Muscle layer of colon (tissue), 2 donors: ENCODE results near the gene SMIM38.

ENCODE experiments used
- H3K27ac ChIP-seq: one replicate; pipeline ENCODE4 v1.7.0; 2013; ENCODE audit warnings: low read depth, mild to moderate bottlenecking, low read length, moderate library complexity
- H3K27me3 ChIP-seq, 2 donors: one replicate each; pipeline ENCODE4 v1.7.0; 2013; ENCODE audit warnings: low read length in 2 of 2, mild to moderate bottlenecking in 2 of 2; ENCODE audit not compliant: insufficient read depth in 2 of 2, control insufficient read depth in 1 of 2
- H3K36me3 ChIP-seq: one replicate; pipeline ENCODE4 v1.7.0; 2013; ENCODE audit warnings: mild to moderate bottlenecking, low read length; ENCODE audit not compliant: insufficient read depth
- H3K4me1 ChIP-seq: one replicate; pipeline ENCODE4 v1.7.0; 2013; ENCODE audit warnings: mild to moderate bottlenecking, low read length; ENCODE audit not compliant: insufficient read depth
- H3K4me3 ChIP-seq, 2 donors: one replicate each; pipeline ENCODE4 v1.7.0; 2013; ENCODE audit warnings: low read length in 2 of 2, low read depth in 1 of 2, mild to moderate bottlenecking in 1 of 2, moderate library complexity in 1 of 2
- H3K9ac ChIP-seq: one replicate; pipeline ENCODE4 v1.7.0; 2013; ENCODE audit warnings: low read length
- H3K9me3 ChIP-seq: one replicate; pipeline ENCODE4 v1.7.0; 2013; ENCODE audit warnings: mild to moderate bottlenecking, low read length
- donor health status: abdominal sarcoma.
- donor health status: Adenocarcinoma of cecum.

SMIM38 gene

DNA sequence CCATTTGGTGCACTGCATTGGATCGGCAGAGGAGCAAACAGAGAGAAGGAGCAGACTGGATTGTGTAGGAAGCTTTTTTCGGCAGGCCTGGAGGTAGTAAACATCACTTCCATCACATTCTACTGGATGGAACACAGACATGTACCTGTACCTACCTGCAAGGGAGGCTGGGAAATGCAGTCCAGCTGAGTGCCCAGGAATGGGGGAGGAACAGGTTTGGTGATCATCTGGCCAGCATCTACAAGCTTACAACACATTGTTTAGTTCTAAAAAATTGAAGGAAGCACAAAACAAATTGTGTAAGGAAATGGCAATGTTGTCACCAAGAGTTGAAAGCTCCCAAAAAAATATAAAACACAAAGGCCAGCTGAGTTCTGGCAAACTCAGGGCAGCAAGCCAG is 19.1 kb downstream of the SMIM38 start:
- no peak overlapping the region for H3K4me3 ChIP-seq
- no peak overlapping the region for H3K9ac ChIP-seq
- no peaks in the 10 kb centered on the region for H3K27me3 ChIP-seq
- H3K36me3 ChIP-seq = no peaks in the 10 kb centered on the region
- no peak overlapping the region for H3K27ac ChIP-seq
- no peaks in the 10 kb centered on the region for H3K4me1 ChIP-seq
- H3K9me3 ChIP-seq = no peaks in the 10 kb centered on the region

DNA sequence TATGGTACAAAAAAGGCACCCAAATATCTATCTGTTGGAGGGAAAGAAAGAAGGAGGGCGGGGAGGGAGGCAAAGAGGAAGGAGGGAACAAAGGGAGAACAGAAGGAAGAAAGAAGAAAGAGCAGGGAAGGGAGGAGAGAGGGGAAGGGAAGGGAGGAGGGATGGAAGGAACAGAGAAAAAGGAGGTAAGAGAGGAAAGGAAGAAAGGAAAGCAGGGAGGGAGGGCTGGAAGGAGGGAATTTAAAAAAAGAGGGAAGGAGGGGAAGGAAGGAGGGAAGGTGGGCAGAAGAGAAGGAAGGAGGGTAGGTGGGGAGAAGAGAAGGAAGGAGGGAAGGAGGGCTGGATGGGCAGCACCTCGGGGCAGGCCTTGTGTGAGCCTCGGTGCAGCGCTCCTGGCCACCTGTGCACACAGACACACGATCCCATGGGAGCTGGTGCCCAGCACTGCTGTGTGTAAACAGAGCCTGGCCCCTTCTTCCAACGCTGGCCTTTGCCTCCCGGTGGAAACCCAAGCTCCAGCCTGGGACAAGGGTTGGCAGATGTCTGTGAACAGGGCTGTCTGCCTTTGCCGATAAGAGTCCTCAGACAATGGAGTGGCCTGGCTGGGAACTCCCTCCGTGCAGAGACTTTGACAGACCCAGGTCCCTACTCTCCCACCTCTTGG is 23.2 kb downstream of the SMIM38 start:
- H3K9me3 ChIP-seq = no peaks in the 10 kb centered on the region
- H3K27ac ChIP-seq = no peak overlapping the region
- no peak overlapping the region for H3K4me3 ChIP-seq
- no peaks in the 10 kb centered on the region for H3K36me3 ChIP-seq
- H3K9ac ChIP-seq = no peak overlapping the region
- no peaks in the 10 kb centered on the region for H3K27me3 ChIP-seq
- no peaks in the 10 kb centered on the region for H3K4me1 ChIP-seq

DNA sequence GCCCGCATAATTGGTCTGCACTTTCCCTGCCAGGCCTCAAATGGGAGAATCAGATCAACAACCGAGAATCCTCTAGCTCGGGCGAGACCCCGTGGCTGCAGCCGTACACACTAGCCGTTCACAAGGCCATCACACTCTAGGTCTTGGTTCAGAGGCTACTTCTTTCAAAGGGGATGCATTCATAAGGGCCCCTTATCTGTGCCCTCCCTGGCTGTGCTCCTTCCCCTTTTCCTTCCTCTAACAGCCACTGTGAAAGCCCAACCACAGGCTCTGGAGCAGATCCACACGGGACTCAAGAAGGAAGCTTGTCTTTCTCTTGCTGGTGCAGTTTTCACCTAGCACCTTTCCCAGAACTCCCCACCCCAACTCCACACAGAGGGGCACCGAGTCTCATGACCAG is 24.5 kb downstream of the SMIM38 start:
- H3K36me3 ChIP-seq = no peaks in the 10 kb centered on the region

DNA sequence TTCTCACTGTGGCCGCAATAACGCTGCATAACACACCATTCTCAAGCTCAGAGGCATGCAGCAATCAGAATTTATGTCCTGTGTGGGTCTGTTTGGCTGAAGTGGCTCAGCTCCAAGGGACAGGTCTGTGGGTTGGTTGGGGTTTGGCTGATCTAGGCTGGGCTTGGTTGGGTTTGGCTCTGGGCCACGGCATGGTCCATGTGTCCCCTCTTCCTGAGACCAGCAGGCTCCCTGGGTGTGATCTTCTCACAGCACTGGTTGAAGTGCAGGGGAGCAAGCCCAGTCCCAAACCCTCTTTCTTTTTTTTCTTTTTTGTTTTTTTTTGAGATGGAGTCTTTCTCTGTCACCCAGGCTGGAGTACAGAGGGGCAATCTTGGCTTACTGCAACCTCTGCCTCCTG is 25.0 kb downstream of the SMIM38 start:
- Histone ChIP-seq H3K27ac (no peak overlapping the region), H3K9ac (no peak overlapping the region), H3K4me3 (no peak overlapping the region), H3K9me3 (no peaks in the 10 kb centered on the region), H3K4me1 (no peaks in the 10 kb centered on the region), H3K36me3 (no peaks in the 10 kb centered on the region), H3K27me3 (no peaks in the 10 kb centered on the region)

More for the DNA sequence above, 24.5 kb downstream of the SMIM38 start:
- H3K9ac ChIP-seq = no peak overlapping the region
- H3K4me1 ChIP-seq = no peaks in the 10 kb centered on the region
- H3K27me3 ChIP-seq = no peaks in the 10 kb centered on the region
- H3K4me3 ChIP-seq = no peak overlapping the region
- H3K27ac ChIP-seq = no peak overlapping the region
- no peaks in the 10 kb centered on the region for H3K9me3 ChIP-seq

DNA sequence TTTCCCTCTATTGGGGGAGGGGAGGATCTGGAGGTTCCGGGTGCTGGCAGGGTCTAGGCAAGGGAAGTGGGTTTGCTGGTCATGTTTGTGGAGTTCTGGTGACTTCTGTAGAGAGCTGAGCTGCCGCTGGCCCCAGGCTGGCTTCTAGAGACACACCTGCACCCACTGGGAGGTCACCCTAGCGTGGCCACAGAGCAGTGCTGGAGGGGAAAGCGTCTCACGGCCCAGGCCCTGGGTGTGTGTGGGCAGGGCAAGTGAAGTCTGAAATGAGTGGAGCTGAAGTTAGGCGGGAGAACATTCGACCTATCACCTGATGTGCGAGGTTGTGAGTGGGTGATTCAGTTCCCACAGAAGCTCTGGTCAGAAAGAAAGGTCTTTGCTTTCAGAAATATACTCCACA is 27.9 kb downstream of the SMIM38 start:
- Histone ChIP-seq H3K9me3 (peaks cover 8% of the 10 kb centered on the region), H3K4me1 (no peaks in the 10 kb centered on the region), H3K36me3 (no peaks in the 10 kb centered on the region), H3K27ac (no peak overlapping the region), H3K4me3 (no peak overlapping the region), H3K9ac (no peak overlapping the region), H3K27me3 (no peaks in the 10 kb centered on the region)

DNA sequence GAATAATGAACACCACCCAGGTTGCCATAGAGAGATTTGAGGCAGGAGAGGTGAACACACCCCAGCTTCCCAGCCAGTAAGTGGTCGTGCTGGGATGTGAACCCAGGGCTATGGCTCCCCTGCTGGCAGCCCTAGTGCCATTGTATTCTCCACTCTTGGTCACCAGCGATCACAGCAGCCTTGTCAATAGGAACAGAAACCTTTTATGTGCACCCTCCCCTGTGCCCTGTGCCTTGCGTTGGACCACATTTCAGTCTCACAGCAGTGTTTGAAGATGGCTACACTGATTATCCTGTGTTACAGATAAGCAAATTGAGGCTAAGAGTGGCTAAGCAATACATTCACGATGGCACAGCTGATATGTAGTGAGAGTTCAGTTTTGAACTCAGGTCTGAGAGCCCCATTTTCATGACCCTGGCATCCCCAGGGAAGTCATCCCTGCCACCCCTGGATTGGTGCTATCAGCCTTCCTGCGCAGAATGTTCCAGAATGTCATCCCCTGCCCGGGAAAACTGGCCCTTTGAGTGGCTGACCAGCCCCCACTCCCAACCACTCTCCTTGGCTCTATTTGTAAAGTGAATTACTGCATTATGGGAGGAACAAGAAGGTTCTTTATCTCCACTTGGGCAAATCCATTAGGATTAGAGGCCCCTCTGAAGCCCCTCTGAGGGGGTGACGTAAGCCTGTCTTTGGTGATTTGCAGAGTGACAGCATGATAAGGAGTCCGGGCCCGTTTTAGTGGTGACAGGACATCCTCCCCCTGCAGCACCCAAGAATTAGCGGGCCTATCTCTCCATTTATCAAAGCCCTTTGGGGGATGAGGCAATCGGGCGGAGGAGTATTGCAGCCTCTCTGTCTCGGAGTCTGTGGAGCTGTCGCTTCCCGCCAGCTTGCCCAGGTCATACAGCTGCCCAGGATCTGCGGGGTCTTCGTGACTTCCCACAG is 30.9 kb downstream of the SMIM38 start:
- no peaks in the 10 kb centered on the region for H3K27me3 ChIP-seq
- peaks cover 8% of the 10 kb centered on the region for H3K9me3 ChIP-seq
- no peak overlapping the region for H3K9ac ChIP-seq
- H3K36me3 ChIP-seq = no peaks in the 10 kb centered on the region
- no peaks in the 10 kb centered on the region for H3K4me1 ChIP-seq
- no peak overlapping the region for H3K4me3 ChIP-seq
- no peak overlapping the region for H3K27ac ChIP-seq

DNA sequence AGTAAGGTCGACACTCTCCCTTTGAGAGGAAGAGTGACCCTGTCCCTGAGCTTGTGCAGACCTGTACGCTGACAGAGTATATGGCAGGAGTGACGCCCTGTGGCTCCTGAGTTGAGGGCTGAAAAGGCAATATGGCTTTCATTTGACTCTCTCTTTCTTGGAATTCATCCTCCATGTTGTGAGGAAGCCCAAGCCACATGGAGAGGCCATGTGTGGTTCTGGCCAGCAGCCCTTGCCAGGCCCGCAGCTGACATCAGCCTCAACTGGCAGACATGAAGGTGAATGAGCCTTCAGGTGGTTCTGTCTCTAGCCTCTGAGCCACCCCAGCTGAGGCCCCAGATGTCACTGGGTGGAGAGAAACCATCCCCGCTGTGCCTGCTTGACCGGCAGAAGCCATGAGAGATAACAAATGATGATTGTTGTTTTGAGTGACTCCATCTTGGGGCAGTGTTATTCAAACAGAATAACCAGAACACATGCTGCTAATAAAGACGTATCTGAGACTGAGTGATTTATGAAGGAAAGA is 31.9 kb downstream of the SMIM38 start:
- Histone ChIP-seq H3K27ac (no peak overlapping the region), H3K9ac (no peak overlapping the region)

DNA sequence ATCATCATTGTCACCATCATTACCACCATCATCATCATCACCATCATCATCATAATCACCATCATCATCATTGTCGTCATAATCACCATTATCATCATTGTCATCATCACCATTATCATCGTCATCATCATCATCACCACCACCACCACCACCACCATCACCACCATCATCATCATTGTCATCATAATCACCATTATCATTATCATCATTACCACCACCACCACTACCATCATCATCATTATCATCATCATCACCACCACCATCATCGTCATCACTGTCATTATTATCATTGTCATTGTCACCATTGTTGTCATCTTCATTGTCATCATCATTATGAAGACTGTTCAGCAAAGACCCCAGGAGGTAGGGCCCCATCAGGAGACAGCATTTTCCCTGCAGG is 33.3 kb downstream of the SMIM38 start:
- Histone ChIP-seq H3K27me3 (no peaks in the 10 kb centered on the region), H3K4me3 (no peak overlapping the region), H3K36me3 (no peaks in the 10 kb centered on the region), H3K4me1 (no peaks in the 10 kb centered on the region), H3K9me3 (peaks cover 8% of the 10 kb centered on the region), H3K9ac (no peak overlapping the region), H3K27ac (no peak overlapping the region)

More for the DNA sequence above, 31.9 kb downstream of the SMIM38 start:
- Histone ChIP-seq H3K4me1 (no peaks in the 10 kb centered on the region), H3K36me3 (no peaks in the 10 kb centered on the region), H3K27me3 (no peaks in the 10 kb centered on the region), H3K4me3 (no peak overlapping the region), H3K9me3 (peaks cover 8% of the 10 kb centered on the region)

DNA sequence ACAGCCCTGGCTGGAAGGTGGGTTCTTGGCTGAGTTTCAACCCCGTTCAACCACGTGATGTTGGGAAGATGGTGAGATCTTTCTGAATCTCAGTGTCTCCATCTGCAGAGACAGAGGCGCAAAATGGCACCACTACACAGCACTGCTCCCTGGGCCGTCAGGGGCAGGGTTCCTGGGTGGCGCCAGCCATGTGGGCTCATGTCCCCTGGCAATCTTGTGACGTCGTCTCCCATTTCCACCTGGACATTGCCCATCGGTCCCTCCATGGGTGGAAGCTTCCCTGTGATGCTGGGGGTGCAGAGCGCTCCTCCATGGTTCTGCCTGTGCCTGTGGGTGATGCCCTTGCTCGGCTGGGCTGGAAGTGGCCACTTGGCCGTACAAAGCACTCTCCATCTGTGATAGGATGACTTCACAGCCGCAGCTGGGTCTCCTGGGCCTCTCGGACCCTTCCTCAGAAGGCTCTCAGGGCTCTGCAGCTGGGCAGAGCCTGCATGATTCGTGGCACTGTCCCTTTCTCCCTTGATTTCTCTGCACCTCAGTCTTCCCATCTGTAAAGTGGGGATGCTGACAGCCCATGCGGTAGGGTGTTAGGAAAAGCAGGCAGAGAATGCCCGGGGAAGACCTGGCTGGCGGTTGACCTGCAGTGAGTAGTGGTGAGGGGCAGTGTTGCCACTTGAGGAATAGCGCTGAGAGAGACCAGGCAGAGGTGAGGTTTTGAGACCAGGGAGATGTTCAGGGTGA is 35.2 kb downstream of the SMIM38 start:
- Histone ChIP-seq H3K4me3 (no peak overlapping the region), H3K9me3 (peaks cover 8% of the 10 kb centered on the region), H3K4me1 (no peaks in the 10 kb centered on the region), H3K36me3 (no peaks in the 10 kb centered on the region), H3K27ac (no peak overlapping the region), H3K27me3 (no peaks in the 10 kb centered on the region), H3K9ac (no peak overlapping the region)

DNA sequence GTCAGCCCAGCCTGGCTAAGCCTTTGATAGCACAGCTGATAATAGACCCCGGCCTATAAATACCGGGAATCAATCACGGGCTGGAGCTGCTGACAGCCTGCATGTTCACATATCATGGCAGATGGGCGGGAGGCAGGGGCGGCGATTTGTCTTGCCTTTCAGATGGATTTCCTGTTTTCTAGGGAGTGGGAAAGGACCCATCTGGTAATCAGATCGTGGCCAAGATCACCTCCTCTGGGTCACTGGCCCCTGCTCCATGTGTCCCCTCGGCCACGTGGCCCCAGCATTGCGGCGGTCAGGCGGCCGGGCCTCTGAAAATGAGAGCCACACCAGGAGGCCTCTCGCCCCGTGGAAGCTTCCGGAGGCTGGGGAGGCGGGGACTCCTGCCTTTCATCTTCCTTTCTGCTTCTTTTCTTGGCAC is 36.6 kb downstream of the SMIM38 start:
- Histone ChIP-seq H3K9ac (no peak overlapping the region), H3K4me1 (no peaks in the 10 kb centered on the region), H3K4me3 (no peak overlapping the region), H3K36me3 (no peaks in the 10 kb centered on the region), H3K9me3 (peaks cover 8% of the 10 kb centered on the region), H3K27ac (no peak overlapping the region), H3K27me3 (no peaks in the 10 kb centered on the region)

DNA sequence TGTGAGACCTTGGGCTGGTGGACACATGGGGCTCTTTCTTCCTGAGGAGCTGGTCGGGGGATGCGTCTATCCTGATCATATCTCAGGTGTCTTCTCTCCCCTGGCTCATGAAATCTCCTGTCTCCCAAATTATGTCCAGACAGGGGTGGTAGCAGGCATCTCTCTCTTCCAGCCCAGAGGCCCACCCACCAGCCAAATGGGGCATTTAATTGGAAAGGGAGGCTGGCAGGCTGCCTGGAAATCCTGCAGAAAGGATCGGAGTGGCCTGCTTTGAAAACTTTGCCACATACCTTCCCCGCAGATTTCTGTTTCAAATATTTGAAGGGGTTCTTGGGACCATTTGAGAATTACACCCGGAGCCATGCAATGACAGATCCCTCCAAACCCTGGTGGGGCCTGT is 37.4 kb downstream of the SMIM38 start:
- H3K4me1 ChIP-seq = no peaks in the 10 kb centered on the region

More for the DNA sequence above, 37.4 kb downstream of the SMIM38 start:
- Histone ChIP-seq H3K4me3 (no peak overlapping the region), H3K36me3 (no peaks in the 10 kb centered on the region), H3K9ac (no peak overlapping the region), H3K27ac (no peak overlapping the region), H3K27me3 (no peaks in the 10 kb centered on the region), H3K9me3 (no peaks in the 10 kb centered on the region)
